ENCODE results near the gene SINHCAF. TPM values are rescaled to one million over a fixed set of nuclear protein-coding genes. Genes with fewer than 3 reads are reported as not detected.

SINHCAF gene
- total RNA-seq, 1 donor from 2014 or later: 176 TPM

DNA sequence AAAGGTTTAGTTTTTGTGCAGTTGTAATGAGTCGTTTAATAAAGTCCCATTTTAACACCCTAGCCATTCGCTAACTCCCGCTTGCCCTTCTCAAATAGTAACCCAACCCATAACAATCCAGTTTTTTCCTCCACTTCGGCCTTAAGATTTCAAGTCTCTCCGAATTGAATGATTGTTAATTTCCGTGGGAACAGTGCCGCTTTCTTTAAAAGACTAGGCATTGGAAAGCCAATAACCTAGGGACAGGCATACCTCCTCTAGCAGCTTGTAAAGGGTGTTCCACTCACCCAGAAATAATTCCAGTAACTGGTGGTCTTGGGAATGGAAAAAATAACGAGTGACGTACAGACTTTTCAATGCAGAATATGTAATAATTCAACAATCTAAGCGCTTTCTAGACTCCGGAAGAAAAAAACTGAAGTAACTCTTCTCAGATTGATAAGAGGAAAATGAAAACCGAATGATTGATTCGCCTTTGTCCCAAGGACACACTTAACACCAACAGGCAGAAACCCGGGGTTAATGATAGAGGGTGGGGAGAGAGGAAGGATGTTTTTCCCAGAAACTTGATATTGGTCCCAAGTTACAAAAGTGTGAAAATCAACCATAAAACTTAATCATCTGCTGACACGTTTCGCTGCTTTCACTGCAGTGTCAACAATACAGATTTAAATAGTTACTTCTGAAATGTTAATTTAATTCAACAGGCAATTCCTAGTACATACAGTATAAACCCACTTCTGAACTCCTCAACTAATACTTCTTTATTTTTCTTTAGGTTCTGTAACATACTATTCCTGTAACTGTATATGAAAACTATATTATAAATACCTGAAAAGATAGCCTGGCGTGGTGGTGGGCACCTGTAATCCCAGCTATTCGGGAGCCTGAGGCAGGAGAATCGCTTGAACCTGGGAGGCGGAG, 1.0 kb upstream of the SINHCAF start:
- peak overlapping the region; percentile 98 for H3K4me3 Mint-ChIP-seq
- H3K27me3 Mint-ChIP-seq (ENCODE audit: low read depth): peaks cover 5% of the 10 kb centered on the region
- H3K27ac Mint-ChIP-seq (ENCODE audit: unreplicated experiment): no peak overlapping the region
- H3K9me3 Mint-ChIP-seq: no peaks in the 10 kb centered on the region
- TF ChIP-seq, protein P1, sequence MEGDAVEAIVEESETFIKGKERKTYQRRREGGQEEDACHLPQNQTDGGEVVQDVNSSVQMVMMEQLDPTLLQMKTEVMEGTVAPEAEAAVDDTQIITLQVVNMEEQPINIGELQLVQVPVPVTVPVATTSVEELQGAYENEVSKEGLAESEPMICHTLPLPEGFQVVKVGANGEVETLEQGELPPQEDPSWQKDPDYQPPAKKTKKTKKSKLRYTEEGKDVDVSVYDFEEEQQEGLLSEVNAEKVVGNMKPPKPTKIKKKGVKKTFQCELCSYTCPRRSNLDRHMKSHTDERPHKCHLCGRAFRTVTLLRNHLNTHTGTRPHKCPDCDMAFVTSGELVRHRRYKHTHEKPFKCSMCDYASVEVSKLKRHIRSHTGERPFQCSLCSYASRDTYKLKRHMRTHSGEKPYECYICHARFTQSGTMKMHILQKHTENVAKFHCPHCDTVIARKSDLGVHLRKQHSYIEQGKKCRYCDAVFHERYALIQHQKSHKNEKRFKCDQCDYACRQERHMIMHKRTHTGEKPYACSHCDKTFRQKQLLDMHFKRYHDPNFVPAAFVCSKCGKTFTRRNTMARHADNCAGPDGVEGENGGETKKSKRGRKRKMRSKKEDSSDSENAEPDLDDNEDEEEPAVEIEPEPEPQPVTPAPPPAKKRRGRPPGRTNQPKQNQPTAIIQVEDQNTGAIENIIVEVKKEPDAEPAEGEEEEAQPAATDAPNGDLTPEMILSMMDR (conservative IDR thresholded peaks at IDR 0.05): no peak
- peaks cover 28% of the 10 kb centered on the region for H3K4me1 Mint-ChIP-seq
- no peak for DNase-seq (ENCODE audit: low read depth, low spot score)
- H3K36me3 Mint-ChIP-seq (ENCODE audit: low read depth): peaks cover 3% of the 10 kb centered on the region

DNA sequence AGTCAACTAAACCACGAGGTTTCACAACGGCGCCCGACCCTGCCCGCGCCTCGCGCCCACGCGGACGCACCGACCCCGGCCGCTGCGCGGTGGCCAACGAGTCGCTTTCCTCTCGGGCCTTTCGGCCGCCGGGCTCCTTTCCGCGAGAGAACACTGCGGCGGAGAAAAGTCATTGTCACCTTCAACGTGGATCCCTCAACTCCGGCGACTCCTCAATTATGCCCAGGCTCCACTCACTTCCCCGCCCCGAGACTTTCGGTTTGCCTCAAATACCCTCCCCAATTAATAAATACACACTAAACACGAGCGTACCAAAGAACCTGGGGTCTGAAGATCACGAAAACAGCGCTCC, 450 bp downstream of the SINHCAF start:
- TF ChIP-seq, protein P1 (conservative IDR thresholded peaks at IDR 0.05): no peak
- Mint-ChIP-seq H3K27me3 (ENCODE audit: low read depth) (peaks cover 5% of the 10 kb centered on the region), H3K36me3 (ENCODE audit: low read depth) (peaks cover 3% of the 10 kb centered on the region), H3K4me3 (peak overlapping the region; percentile 98), H3K9me3 (no peaks in the 10 kb centered on the region), H3K27ac (ENCODE audit: unreplicated experiment) (peak overlapping the region; percentile 99), H3K4me1 (peaks cover 38% of the 10 kb centered on the region)
- no peak for DNase-seq (ENCODE audit: low read depth, low spot score)

DNA sequence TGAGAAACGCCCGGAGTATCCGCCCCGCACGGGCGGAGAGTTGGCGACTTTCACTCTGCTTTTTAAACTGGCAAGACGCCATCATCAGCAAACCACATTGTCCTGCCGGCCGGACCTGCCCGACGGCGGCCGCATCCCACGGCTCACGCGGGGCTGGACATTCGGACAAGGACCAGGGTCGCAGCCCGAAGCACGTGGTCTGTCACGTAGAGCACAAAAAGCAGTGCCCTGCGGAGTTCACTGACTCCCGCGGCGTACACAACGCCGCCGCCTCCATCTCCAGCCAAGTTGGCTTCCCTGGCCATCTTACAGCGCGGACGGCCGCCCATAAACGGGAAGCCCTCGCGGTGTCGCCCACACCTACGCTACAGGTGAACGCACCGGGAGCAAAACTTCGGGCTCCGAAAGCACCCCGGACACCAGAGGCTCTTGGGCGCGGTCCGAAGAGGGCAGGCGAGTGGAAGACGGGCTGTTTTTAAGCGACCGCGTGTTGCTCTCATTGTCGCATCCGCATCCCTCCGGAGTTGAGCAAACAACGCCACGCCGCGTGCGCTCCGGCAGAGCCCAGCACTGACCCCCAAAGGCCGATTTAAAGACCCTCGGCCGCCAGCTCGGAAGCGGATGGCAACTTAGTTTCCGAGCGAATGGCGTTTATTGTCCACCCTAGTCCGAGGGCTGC, 966 bp downstream of the SINHCAF start:
- peaks cover 3% of the 10 kb centered on the region for H3K36me3 Mint-ChIP-seq (ENCODE audit: low read depth)
- peak overlapping the region; percentile 98 for H3K4me3 Mint-ChIP-seq
- TF ChIP-seq, protein P1 (conservative IDR thresholded peaks at IDR 0.05): no peak
- H3K4me1 Mint-ChIP-seq: peaks cover 42% of the 10 kb centered on the region
- DNase-seq (ENCODE audit: low read depth, low spot score): peak; percentile 40
- peak overlapping the region; percentile 98 for H3K27ac Mint-ChIP-seq (ENCODE audit: unreplicated experiment)
- peaks cover 5% of the 10 kb centered on the region for H3K27me3 Mint-ChIP-seq (ENCODE audit: low read depth)
- no peaks in the 10 kb centered on the region for H3K9me3 Mint-ChIP-seq

DNA sequence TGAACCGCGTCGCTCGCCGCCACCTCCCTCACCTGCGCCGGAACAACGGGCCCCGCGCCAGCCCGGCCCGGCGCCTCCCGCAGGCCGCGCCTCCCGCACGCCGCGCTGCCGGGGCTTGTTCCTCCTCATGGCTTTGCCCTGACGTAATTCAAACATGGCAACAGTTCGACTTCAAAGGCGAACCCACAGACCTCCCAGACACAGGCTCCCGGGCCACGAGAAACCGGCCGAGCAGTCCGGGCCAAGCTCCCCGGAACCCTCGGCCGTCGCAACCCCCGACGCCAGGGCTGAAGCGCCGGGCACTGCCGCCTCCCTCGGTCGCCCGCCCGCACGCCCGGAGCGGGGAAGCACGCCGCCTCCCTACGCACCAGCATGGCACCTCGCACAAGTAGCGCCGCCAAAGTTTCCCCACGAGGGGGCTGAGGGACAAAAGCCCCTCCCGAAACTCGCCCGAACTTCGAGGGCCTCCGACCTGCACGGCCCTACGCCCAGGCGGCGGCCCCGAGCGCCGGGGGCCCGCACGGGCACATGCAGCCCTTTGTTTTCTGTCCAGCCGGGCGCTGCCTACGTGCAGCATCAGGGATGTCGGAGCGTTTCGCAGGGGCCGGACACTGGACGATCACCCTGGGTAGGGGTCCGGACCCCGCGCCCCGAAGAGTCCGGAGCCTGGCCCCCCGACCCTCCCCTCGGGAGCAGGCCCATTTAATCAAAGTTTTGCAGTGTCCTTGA, 1.7 kb downstream of the SINHCAF start:
- H3K27me3 Mint-ChIP-seq (ENCODE audit: low read depth): peaks cover 5% of the 10 kb centered on the region
- no peaks in the 10 kb centered on the region for H3K9me3 Mint-ChIP-seq
- H3K4me3 Mint-ChIP-seq: peak overlapping the region; percentile 98
- peaks cover 3% of the 10 kb centered on the region for H3K36me3 Mint-ChIP-seq (ENCODE audit: low read depth)
- DNase-seq (ENCODE audit: low read depth, low spot score): peak; percentile 58
- H3K27ac Mint-ChIP-seq (ENCODE audit: unreplicated experiment): peak overlapping the region; percentile 98
- TF ChIP-seq, protein P1 (conservative IDR thresholded peaks at IDR 0.05): peak; percentile 55
- H3K4me1 Mint-ChIP-seq: peaks cover 49% of the 10 kb centered on the region

DNA sequence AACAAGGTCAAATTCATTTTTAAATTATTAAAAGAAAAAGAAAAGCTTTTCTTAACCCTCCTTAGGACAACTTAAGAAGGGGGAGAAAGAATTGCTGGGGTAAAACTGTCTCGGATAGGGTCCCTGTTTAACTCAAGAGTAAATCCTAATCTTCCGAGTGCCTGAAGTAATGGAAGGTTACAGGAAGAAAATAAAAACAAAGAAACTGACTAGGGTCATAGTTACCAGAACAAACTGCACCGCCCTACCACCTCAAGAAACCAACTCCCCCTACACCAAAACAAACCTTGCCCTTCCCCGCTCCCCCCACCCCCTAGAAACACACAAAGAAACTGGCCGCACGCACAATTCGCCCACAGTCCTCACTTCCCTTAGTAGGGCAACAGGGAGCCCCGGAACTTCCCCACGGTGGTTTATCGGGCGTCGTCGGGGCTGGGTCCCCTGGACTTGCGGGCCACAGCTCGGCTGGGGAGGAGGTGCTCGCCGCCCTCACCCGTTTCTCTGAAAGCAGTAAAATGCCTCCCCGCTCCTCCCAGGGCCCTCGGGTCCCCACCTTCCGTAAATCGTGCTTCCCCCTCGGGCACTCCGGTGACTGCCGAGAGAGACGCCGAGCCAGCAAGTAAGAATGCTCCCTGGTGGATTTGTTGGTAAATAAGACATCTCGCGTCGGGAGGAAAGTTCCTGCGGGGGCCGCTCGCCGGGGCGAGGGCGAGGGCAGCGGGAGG, 2.4 kb downstream of the SINHCAF start:
- TF ChIP-seq, protein P1 (conservative IDR thresholded peaks at IDR 0.05): no peak
- Mint-ChIP-seq H3K9me3 (no peaks in the 10 kb centered on the region), H3K4me3 (peak overlapping the region; percentile 98), H3K4me1 (peaks cover 53% of the 10 kb centered on the region), H3K36me3 (ENCODE audit: low read depth) (peaks cover 3% of the 10 kb centered on the region), H3K27me3 (ENCODE audit: low read depth) (peaks cover 5% of the 10 kb centered on the region), H3K27ac (ENCODE audit: unreplicated experiment) (peak overlapping the region; percentile 92)
- no peak for DNase-seq (ENCODE audit: low read depth, low spot score)

Data from neural crest cell (in vitro differentiated cells).